H1 (cell line): Measurements from ENCODE around the gene ACSL6. TPM values are rescaled to one million over a fixed set of nuclear protein-coding genes. Genes with fewer than 3 reads are reported as not detected.

ENCODE experiments used
- CTCF ChIA-PET: fragments of 300-600 bp; sonication (Branson Sonifier 250); formaldehyde crosslinking; loops from one replicate; lab custom pipeline; 2021; ENCODE audit not compliant: partially characterized antibody; lab: Charles Lee
- POLR2A ChIA-PET: fragments of 300-600 bp; sonication (Branson Sonifier 250); formaldehyde crosslinking; loops from one replicate; lab custom pipeline; 2021; ENCODE audit warnings: inconsistent platforms; ENCODE audit not compliant: partially characterized antibody; lab: Charles Lee
- DNase-seq, 2 experiments: peaks; one replicate each; pipeline versions ENCODE4 v3.0.0 to v3.0.0-alpha.2; 2010 to 2022; ENCODE audit warnings: low spot score in 2 of 2, low read depth in 1 of 2, mixed read lengths in 1 of 2
- FAIRE-seq: peaks from 2 replicates; lab custom pipeline; 2011; peaks lifted over from hg19 to GRCh38; lab: Jason Lieb, UNC
- H2AFZ ChIP-seq: 2 replicates; pipeline ENCODE4 v1.8.1; 2012; ENCODE audit warnings: low read length, inconsistent platforms
- H2AK5ac ChIP-seq: 2 replicates; pipeline ENCODE4 v1.6.1; 2013; ENCODE audit warnings: low read depth, low read length
- H2BK120ac ChIP-seq: replicated peaks from 2 replicates; pipeline ENCODE3; 2013; ENCODE audit warnings: low read depth, low read length, inconsistent platforms
- H2BK12ac ChIP-seq: 2 replicates; pipeline ENCODE4 v1.6.1; 2013; ENCODE audit warnings: low read depth, low read length
- H2BK15ac ChIP-seq: 2 replicates; pipeline ENCODE4 v1.6.1; 2013; ENCODE audit warnings: low read length
- H2BK20ac ChIP-seq: 2 replicates; pipeline ENCODE4 v1.6.1; 2013; ENCODE audit warnings: low read length
- H2BK5ac ChIP-seq: 2 replicates; pipeline ENCODE4 v1.6.1; 2013; ENCODE audit warnings: low read depth, low read length
- H3K14ac ChIP-seq: 2 replicates; pipeline ENCODE4 v1.6.1; 2013; ENCODE audit warnings: inconsistent platforms; ENCODE audit not compliant: insufficient read length
- H3K18ac ChIP-seq: 2 replicates; pipeline ENCODE4 v1.6.1; 2013; ENCODE audit warnings: low read length; ENCODE audit errors: extremely low read depth
- H3K23ac ChIP-seq: 2 replicates; pipeline ENCODE4 v1.6.1; 2013; ENCODE audit warnings: inconsistent platforms; ENCODE audit not compliant: insufficient read length
- H3K23me2 ChIP-seq: 2 replicates; pipeline ENCODE4 v1.6.1; 2013; ENCODE audit warnings: low read depth, low read length
- H3K27ac ChIP-seq: 2 replicates; pipeline ENCODE4 v1.6.1; 2011; ENCODE audit warnings: low read depth, low read length, inconsistent platforms
- H3K27me3 ChIP-seq, 4 experiments: replicated peaks in 1 of 4; 1 replicate in 1 of 4; 2 replicates in 3 of 4; pipeline versions ENCODE4 v1.6.1 to v1.8.1; 2011 to 2013; ENCODE audit warnings: low read length in 3 of 4, mild to moderate bottlenecking in 3 of 4, inconsistent platforms in 2 of 4, mixed read lengths in 2 of 4, moderate library complexity in 1 of 4; ENCODE audit not compliant: control insufficient read depth in 3 of 4, insufficient read depth in 3 of 4; ENCODE audit errors: extremely low read depth in 1 of 4
- H3K36me3 ChIP-seq, 4 experiments: 2 replicates each; pipeline versions ENCODE4 v1.6.1 to v1.8.1; 2011 to 2013; ENCODE audit warnings: mild to moderate bottlenecking in 4 of 4, low read length in 3 of 4, moderate library complexity in 2 of 4, control low read depth in 1 of 4, inconsistent platforms in 1 of 4; ENCODE audit not compliant: insufficient read depth in 4 of 4, control insufficient read depth in 2 of 4
- H3K4ac ChIP-seq: replicated peaks from 2 replicates; pipeline ENCODE3; 2013; ENCODE audit warnings: low read length, low read depth, mixed read lengths, inconsistent platforms; ENCODE audit not compliant: insufficient read length
- H3K4me1 ChIP-seq, 4 experiments: replicated peaks in 1 of 4; 1 replicate in 1 of 4; 2 replicates in 3 of 4; pipeline versions ENCODE4 v1.6.1 to v1.8.1; 2011 to 2013; ENCODE audit warnings: low read length in 3 of 4, inconsistent platforms in 2 of 4, mixed read lengths in 1 of 4; ENCODE audit not compliant: insufficient read depth in 4 of 4, control insufficient read depth in 3 of 4
- H3K4me2 ChIP-seq, 2 experiments: 2 replicates each; pipeline versions ENCODE4 v1.6.1 to v1.8.1; 2011 to 2013; ENCODE audit warnings: low read depth in 2 of 2, low read length in 2 of 2, control low read depth in 1 of 2, inconsistent platforms in 1 of 2, mild to moderate bottlenecking in 1 of 2; ENCODE audit not compliant: insufficient read depth in 1 of 2
- H3K4me3 ChIP-seq, 4 experiments: fragments of 200-600, 300-600 bp in 1 of 4; sonication (generic), shearing (Covaris generic), sonication (Bioruptor Twin) in 1 of 4; 2 replicates each; pipeline versions ENCODE4 v1.5.1 to v1.8.1; 2011 to 2016; ENCODE audit warnings: low read length in 4 of 4, low read depth in 3 of 4, control low read depth in 2 of 4, inconsistent platforms in 2 of 4, mild to moderate bottlenecking in 2 of 4, mixed read lengths in 1 of 4, moderate library complexity in 1 of 4; ENCODE audit not compliant: insufficient read depth in 2 of 4; ENCODE audit errors: extremely low read depth in 1 of 4
- H3K56ac ChIP-seq: replicated peaks from 2 replicates; pipeline ENCODE3; 2013; ENCODE audit warnings: low read depth, mild to moderate bottlenecking, mixed read lengths, low read length, inconsistent platforms; ENCODE audit not compliant: insufficient read length
- H3K79me1 ChIP-seq: 2 replicates; pipeline ENCODE4 v1.6.1; 2013; ENCODE audit warnings: low read depth, low read length, control low read depth
- H3K79me2 ChIP-seq, 2 experiments: 2 replicates each; pipeline versions ENCODE4 v1.6.1 to v1.8.1; 2012 to 2013; ENCODE audit warnings: low read length in 2 of 2, mild to moderate bottlenecking in 2 of 2, inconsistent platforms in 1 of 2; ENCODE audit not compliant: insufficient read depth in 2 of 2, control insufficient read depth in 1 of 2
- H3K9ac ChIP-seq, 4 experiments: replicated peaks in 1 of 4; 1 replicate in 1 of 4; 2 replicates in 3 of 4; pipeline versions ENCODE4 v1.6.1 to v1.8.1; 2011 to 2013; ENCODE audit warnings: low read depth in 3 of 4, low read length in 3 of 4, control low read depth in 2 of 4, mild to moderate bottlenecking in 2 of 4, moderate library complexity in 2 of 4, inconsistent platforms in 1 of 4; ENCODE audit errors: extremely low read depth in 1 of 4
- H3K9me3 ChIP-seq, 2 experiments: 2 replicates each; pipeline versions ENCODE4 v1.6.1 to v1.8.1; 2012 to 2013; ENCODE audit warnings: mild to moderate bottlenecking in 2 of 2, moderate library complexity in 2 of 2, control low read depth in 1 of 2, inconsistent platforms in 1 of 2, low read depth in 1 of 2, low read length in 1 of 2, mixed read lengths in 1 of 2; ENCODE audit not compliant: insufficient read depth in 2 of 2
- H4K20me1 ChIP-seq, 2 experiments: replicated peaks in 1 of 2; 2 replicates each; pipeline versions ENCODE3 to v1.8.1; 2011 to 2013; ENCODE audit warnings: inconsistent platforms in 2 of 2, low read length in 2 of 2, mild to moderate bottlenecking in 1 of 2; ENCODE audit not compliant: insufficient read depth in 2 of 2, control insufficient read depth in 1 of 2
- H4K5ac ChIP-seq: 2 replicates; pipeline ENCODE4 v1.6.1; 2013; ENCODE audit warnings: low read length, low read depth, mixed read lengths, inconsistent platforms; ENCODE audit not compliant: insufficient read length
- H4K8ac ChIP-seq: 2 replicates; pipeline ENCODE4 v1.8.0; 2013; ENCODE audit warnings: mild to moderate bottlenecking, moderate library complexity, low read length, inconsistent platforms; ENCODE audit not compliant: insufficient read depth; ENCODE audit errors: extremely low read depth
- H4K91ac ChIP-seq: replicated peaks from 2 replicates; pipeline ENCODE3; 2013; ENCODE audit warnings: low read length, mixed read lengths, inconsistent platforms; ENCODE audit not compliant: insufficient read length
- ASH2L ChIP-seq: fragments of 200-600, 300-600 bp; sonication (generic); IDR thresholded peaks from one replicate; pipeline ENCODE4 v1.7.1; 2017; ENCODE audit warnings: low read length
- BRCA1 ChIP-seq: IDR thresholded peaks from 2 replicates; pipeline ENCODE4 v1.6.1; 2012; ENCODE audit warnings: low read depth, low read length, improper control_type of control experiment
- CHD1 ChIP-seq: IDR thresholded peaks from 2 replicates; pipeline ENCODE4 v1.6.1; 2012; ENCODE audit warnings: low read depth, low read length, improper control_type of control experiment
- CHD2 ChIP-seq: IDR thresholded peaks from 2 replicates; pipeline ENCODE4 v1.6.1; 2012; ENCODE audit warnings: low read length, improper control_type of control experiment
- HDAC6 ChIP-seq: IDR thresholded peaks from one replicate; pipeline ENCODE4 v1.7.1; 2012; ENCODE audit warnings: low read depth, mild to moderate bottlenecking, inconsistent platforms, low read length, moderate library complexity
- POLR2AphosphoS5 ChIP-seq: IDR thresholded peaks from 2 replicates; pipeline ENCODE4 v1.6.1; 2011; ENCODE audit warnings: low read depth, low read length
- RFX5 ChIP-seq: IDR thresholded peaks from 2 replicates; pipeline ENCODE4 v1.6.1; 2011; ENCODE audit warnings: low read depth, low read length, improper control_type of control experiment, borderline replicate concordance
- SIX5 ChIP-seq: IDR thresholded peaks from 2 replicates; pipeline ENCODE4 v1.6.1; 2011; ENCODE audit warnings: mild to moderate bottlenecking, low read depth, low read length
- SP1 ChIP-seq: IDR thresholded peaks from 2 replicates; pipeline ENCODE4 v1.6.1; 2011; ENCODE audit warnings: low read depth, low read length
- TBP ChIP-seq: IDR thresholded peaks from 2 replicates; pipeline ENCODE4 v1.6.1; 2011; ENCODE audit warnings: low read depth, low read length, improper control_type of control experiment
- USF2 ChIP-seq: IDR thresholded peaks from 2 replicates; pipeline ENCODE4 v1.6.1; 2011; ENCODE audit warnings: low read length, improper control_type of control experiment
- WGBS, 2 experiments: shearing (Covaris generic) in 1 of 2; methylation state at CpG; one replicate each; pipeline versions ENCODE4 v1.1.6 to v1.1.7; 2013 to 2015; ENCODE audit warnings: low lambda C conversion rate in 2 of 2, mixed read lengths in 2 of 2, inconsistent platforms in 1 of 2, low coverage in 1 of 2, missing lambda C conversion rate in 1 of 2; ENCODE audit not compliant: insufficient replicate concordance in 2 of 2, insufficient coverage in 1 of 2, insufficient read length in 1 of 2; ENCODE audit errors: extremely low coverage in 1 of 2, missing lambda C conversion rate in 1 of 2; 5-methylcytosine and 5-hydroxymethylcytosine counted together
- polyA plus RNA-seq, 7 experiments: library from polyadenylated mRNA; depleted of rRNA in 3 of 7; stranded (reverse) in 5 of 7; unstranded in 2 of 7; fragments of >200 nt in 5 of 7; fragments of 200-250 nt in 2 of 7; gene quantifications; 1 replicate in 5 of 7; 2 replicates in 1 of 7; 4 replicates in 1 of 7; pipeline versions ENCODE4 v1.2.1 to v1.2.3, GENCODE V29; 2011 to 2013; ENCODE audit warnings: missing spikeins in 2 of 7, mixed read lengths in 2 of 7
- total RNA-seq: library from RNA; stranded (reverse); fragmentation: NEBNext Ultra II Directional; extraction: Animal tissue kit (Norgen Biotek cat#: 25700); gene quantifications from 2 replicates; pipeline ENCODE4 v1.2.1, GENCODE V29; 2021

ACSL6 gene
- total and polyA plus RNA-seq, 2 of the 8 experiments (the other 6 are each of a cell fraction or from before 2014, with no cell fraction given) = 2.3 to 2.4 TPM

GRCh38 chr5:131977212-131977604 is 34.2 kb downstream of the ACSL6 start:
- Histone ChIP-seq H3K4me2 (no peak overlapping the region), H3K79me1 (no peaks in the 10 kb centered on the region), H2AK5ac (no peak overlapping the region), H3K27ac (no peak overlapping the region), H3K56ac (no peak overlapping the region), H3K79me2 (no peaks in the 10 kb centered on the region), H4K5ac (no peak overlapping the region), H3K4ac (no peak overlapping the region), H2BK15ac (peak overlapping the region; percentile 40; the same call in 1 of the 2 replicates), H2BK12ac (0 out of 2 replicates have a peak overlapping the region, but pooled peaks have one; percentile 75), H4K8ac (no peak overlapping the region), H3K27me3 (no peaks in the 10 kb centered on the region), H4K20me1 (no peaks in the 10 kb centered on the region), H3K18ac (no peak overlapping the region), H2BK120ac (no peak overlapping the region), H3K4me3 (no peak overlapping the region), H3K9me3 (no peaks in the 10 kb centered on the region), H2AFZ (no peak overlapping the region), H3K36me3 (no peaks in the 10 kb centered on the region), H3K23me2 (peaks cover 5% of the 10 kb centered on the region; the same call in 1 of the 2 replicates), H2BK20ac (no peak overlapping the region), H3K23ac (no peak overlapping the region), H2BK5ac (no peak overlapping the region), H3K14ac (no peak overlapping the region), H3K9ac (no peak overlapping the region), H3K4me1 (peaks cover 0 to 10% (median 5%) of the 10 kb centered on the region in 4 experiments; a peak in 4 of 7 replicates), H4K91ac (no peak overlapping the region)
- no peak for DNase-seq
- TF ChIP-seq POLR2AphosphoS5 = no peak
- TF ChIP-seq SIX5 = no peak
- TF ChIP-seq HDAC6 = no peak
- TF ChIP-seq RFX5 = no peak
- TF ChIP-seq SP1 = no peak
- TF ChIP-seq USF2 = no peak
- no peak for TF ChIP-seq CHD1
- TF ChIP-seq BRCA1 = no peak
- TF ChIP-seq ASH2L = no peak
- no peak for TF ChIP-seq CHD2
- TF ChIP-seq TBP = no peak
- ChIA-PET POLR2A (no interaction called here), CTCF (interaction anchor here (1.4 kb wide), 1 partner anchor 31 kb away, joined by 4 read pairs; no protein-coding TSS in a partner anchor)
- 96% methylated on average over 2 of the region's 2 CpGs; no CpG with 5 or more reads in 1 of the 2 experiments for WGBS, 2 experiments
- FAIRE-seq = no peak
